Measurements from ENCODE around the gene RIN2.
"Not testable (repeated sequence)": the region's sequence is repeated elsewhere in the genome, so short reads cannot be mapped to it uniquely, and the experiment has no call there.

Gene RIN2

GRCh38 chr20:19740512-19740911 lies 17.5 kb upstream of the RIN2 start:
- no peak for DNase-seq

DNA sequence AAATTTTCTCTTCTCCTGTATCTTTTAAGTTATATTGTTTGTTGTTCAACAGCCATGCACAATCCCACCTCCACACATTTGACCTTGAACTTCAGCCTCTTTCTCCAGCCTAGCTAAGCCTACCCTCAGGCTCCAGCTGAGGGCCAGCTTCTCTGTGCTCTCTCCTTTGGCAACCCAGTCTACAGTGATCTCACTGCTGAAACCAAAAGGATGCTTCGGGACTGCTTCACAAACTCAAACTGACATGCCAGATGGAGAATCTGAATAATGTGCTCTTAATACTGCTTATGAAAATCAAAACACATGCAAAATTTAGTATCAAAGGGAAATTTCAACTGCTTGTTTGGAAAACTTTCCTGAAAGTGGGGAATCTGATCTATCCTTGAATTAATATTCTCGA lies 16.1 kb upstream of the RIN2 start:
- peak in 1 of 2 experiments; percentile 24 for DNase-seq

- DNase-seq = no peak
Observed at GRCh38 chr20:19742974-19743639, 15.0 kb upstream of the RIN2 start.

DNA sequence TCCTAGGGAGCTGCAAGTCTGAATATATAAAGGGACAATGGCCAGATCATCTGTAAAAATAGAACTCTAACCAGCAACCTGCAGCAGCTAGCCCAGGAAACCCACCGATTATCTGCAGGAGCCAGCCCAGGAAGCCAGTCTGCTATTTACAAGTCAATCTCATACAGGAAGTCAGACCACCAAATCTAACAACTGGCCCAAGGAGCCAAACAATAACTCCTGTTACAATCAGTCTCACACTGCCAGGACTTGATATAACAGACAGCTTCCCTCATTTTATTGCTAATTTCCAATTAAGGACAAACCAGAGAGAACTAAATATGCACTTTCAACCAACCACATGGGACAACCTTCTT lies 14.4 kb upstream of the RIN2 start:
- no peak for DNase-seq

DNA sequence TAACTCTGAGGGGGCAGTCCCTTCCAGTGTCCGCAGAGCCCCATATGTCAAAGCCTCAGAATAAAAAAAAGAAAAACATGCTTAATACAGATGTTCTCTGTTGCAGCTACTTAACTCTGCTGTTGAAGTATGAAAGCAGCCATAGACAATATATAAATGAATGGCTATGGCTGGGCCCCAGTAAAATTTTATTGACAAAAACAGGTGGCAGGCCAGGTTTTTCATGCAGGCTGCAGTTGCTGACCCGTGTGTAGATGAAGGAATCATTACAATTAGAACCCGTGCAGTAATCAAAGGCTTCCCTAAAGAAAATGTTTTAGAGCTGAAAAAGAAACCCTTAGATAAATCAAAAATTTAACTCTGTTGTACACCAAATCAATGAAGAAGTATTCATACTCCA lies 13.0 kb upstream of the RIN2 start:
- no peak for DNase-seq

DNA sequence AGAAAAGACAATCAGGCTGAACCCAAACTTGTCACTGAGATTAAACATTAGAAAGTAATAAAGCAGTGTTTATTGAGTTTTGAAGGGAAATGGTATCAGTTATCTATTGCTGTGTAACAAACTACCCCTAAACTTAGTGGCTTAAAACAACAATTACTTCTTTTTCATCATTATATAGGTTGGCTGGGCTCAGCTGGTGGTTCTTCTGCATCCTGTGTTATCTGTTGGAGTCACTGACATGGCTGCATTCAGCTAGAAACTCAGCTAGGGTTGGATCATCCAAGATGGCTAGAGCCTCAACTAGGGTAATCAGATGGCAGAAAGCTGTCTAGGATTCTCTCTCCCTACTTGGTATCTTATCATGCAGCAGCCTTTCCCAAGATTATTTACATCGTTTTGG lies 12.5 kb upstream of the RIN2 start:
- no peak for DNase-seq

DNA sequence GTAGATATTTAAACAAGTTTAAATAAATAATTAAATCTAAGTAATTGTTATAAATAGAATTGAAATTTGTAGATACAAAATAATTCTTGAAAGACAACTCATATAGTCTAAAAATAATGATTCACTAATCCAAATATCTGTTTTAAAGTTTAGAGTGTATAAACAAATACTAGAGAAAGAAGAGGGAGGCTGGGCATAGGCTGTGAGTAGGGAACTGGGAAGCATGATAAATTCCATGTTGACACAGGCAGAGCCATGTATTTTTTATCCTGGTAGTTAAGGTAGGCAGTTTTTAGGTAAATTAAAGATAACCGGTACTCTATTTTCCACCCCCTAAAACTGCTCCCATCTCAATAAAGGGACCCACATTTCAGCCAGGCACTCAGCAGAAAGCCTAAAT lies 11.7 kb upstream of the RIN2 start:
- DNase-seq = no peak

GRCh38 chr20:19747903-19748302 lies 10.2 kb upstream of the RIN2 start:
- no peak for DNase-seq

DNA sequence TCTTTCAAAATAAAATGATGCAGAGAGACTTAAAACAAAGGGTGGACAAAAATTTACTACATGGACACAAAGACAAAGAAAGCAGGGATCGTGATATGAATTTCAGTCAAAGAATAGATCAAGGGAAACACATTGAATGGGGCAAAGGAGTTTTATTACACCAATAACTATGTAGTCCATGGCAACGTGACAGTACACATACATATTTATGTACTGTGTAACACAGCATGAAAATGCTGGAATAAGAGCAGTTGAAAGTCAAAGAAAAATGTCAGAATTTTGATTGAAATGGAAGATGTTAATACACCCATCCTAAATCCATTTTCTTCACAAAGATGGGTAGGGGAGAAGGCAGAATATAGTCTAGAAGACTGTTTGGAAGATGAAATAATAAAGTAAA lies 9.4 kb upstream of the RIN2 start:
- no peak for DNase-seq

DNA sequence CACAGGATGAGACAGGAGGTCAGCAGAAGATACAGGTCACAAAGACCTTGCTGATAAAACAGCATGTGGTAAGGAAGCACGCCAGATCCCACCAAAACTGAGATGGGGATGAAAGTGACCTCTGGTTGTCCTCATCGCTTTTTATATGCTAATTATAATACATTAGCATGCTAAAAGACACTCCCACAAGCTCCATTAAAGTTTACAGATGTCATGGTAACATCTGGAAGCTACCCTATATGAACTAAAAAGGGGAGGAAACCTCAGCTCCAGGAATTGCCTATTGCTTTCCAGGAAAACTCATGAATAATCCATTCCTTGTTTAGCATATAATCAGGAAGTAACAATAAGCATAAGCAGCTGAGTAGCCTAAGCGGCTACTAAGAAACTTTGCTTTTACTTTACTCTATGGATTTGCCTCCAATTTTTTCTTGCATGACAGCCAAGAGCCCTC lies 8.4 kb upstream of the RIN2 start:
- no peak for DNase-seq

DNA sequence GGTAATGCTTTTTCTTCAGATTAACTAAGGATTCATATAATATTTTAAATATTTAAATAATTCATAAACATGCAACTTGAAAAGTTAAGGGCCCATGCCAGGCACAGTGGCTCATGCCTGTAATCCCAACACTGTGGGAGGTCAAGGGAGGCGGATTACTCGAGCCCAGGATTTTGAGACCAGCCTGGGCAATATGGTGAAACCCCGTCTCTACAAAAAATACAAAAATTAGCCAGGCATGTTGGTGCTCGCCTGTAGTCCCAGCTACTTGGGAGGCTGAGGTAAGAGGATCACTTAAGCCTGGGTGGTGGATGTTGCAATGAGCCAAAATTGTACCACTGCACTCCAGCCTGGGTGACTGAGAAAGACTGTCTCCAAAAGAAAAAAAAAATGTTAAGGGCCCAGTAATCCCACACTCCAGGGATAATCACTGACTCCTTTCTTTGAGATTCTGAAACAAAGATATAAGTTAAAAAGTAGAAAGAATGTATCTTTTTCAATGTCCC lies 7.9 kb upstream of the RIN2 start:
- DNase-seq = peak; percentile 32 to 81

DNA sequence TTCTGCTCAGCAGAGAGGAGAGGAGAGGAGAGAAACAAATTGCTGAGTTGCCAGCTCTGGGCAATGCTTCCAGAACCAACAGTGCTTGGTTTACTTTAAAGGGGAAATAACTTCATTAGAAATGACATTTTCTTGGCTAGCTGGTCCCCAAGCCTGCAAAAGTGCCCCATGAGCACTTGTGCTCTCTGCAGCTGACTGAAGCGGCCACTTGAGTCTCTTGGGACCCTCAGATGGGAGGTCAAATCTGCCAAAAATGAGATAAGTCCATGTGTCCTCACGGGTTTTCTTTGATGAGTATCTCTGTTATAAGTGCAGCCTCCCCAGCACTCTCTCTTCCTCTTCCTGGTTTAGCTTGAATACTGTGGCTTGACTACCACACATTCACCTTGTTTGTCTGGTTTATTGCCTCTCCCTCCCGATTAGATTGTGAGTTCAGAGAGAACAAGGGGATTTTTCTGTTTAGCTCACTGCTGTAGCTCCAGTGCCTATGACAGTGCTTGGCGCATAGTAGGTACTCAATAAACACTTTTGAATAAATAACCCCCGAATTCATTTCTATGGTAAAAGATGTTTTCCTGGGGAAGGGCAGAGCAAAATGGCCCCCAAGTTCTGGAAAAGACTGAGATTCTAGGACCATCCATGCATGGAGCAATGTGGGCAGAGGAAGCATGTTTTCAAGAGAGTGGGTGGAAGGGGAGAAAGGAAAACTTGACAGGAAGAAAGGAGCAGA lies 7.0 kb upstream of the RIN2 start:
- peak in 1 of 2 experiments; percentile 71 for DNase-seq

DNA sequence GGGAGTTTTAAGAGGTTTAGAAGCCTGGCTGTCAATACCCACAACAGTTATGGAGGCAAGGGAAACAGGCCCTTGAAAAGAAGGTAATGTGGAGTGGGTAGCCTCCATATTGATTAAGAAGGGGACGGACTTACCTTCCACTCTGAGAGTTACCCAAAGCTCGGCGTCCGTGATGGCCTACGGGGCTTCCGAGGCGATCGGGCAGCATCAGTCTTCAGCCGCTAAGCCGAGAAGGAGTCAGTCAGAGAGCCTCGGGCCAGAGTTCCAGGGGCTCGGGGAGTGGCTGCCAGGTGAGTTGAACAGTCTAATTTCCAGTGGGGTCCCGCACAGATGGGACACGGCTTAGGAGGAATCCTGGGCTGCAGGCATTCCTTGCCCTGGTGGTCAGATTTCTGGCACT lies 3.9 kb upstream of the RIN2 start:
- not testable (repeated sequence) for DNase-seq

- no peak for DNase-seq
Observed at GRCh38 chr20:19756761-19757486, 1.1 kb upstream of the RIN2 start.

DNA sequence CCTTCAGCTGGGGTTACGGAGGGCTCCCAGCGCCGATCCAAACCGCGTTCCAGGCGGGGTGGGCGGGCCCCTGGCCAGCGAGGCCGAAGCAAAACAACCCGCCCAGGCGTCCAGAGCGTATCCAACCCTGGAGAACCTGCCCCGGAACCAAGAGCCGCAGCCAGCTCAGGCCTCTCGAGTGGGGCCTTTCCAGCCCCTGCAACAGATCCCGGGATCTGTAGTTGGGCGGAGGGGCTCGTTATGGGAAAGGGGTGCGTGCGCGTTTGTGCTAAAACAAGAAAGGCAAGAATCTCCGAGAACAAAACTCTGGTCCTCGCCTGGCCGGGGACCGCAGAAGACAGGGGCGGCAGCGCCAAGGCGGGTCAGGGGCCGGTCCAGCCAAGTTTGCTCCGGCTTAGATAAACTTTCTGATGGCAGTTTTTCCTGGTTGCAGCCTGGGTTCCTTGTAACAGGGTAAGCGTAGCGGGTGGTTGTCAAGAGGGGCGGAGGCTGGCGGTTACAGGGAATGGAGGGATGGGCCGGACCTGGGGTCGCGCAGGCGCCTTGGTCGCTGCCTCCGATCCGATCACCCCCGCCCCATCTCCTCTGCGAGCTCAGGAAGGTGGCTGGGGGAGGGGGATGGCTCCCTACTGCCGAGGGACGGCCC lies 448 bp upstream of the RIN2 start:
- DNase-seq = peak in 1 of 2 experiments; percentile 66

GRCh38 chr20:19758501-19759331 lies 658 bp downstream of the RIN2 start:
- DNase-seq = peak in 1 of 2 experiments; percentile 41

- no peak for DNase-seq
Observed at GRCh38 chr20:19760371-19760721, 2.3 kb downstream of the RIN2 start.

DNA sequence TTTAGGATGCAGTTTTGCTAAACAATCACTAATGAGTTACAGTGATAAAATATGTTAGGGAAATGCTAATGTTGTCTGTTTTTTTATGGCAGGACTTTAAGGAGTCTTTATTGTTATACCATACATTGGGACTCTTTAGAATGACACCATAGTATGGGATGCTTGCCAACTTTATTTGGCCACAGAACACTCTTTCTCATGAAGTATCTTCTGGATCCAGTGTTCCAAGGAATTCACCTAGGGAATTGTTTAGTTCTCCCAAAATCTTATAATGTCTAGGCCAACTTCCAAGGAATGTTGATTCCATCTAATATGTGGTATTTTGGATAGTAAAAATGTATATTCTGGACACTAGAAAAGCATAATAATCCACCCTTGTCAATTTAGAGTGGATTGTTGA lies 3.3 kb downstream of the RIN2 start:
- DNase-seq = peak in 1 of 2 experiments; percentile 47

GRCh38 chr20:19761841-19762240 lies 3.8 kb downstream of the RIN2 start:
- DNase-seq = no peak

DNA sequence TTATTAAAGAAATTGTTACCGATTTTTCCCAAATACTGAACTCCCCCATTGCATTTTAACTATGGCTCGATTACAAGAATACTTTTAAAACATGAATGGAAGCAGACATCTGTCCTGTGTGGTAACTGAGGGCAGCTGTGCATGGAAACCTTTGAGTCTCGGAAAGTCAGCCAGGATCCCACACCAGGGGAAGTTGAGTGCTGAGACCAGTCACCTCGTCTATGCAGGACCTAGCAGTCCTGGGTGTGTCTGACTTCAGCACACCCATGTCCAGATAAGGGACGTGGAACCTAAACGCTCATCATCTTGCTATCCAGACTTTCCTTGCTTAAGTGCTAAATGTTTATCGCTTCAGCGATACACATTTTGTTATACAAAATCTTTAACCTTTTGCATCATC lies 6.1 kb downstream of the RIN2 start:
- no peak for DNase-seq

GRCh38 chr20:19765266-19765665 lies 7.2 kb downstream of the RIN2 start:
- no peak for DNase-seq

DNA sequence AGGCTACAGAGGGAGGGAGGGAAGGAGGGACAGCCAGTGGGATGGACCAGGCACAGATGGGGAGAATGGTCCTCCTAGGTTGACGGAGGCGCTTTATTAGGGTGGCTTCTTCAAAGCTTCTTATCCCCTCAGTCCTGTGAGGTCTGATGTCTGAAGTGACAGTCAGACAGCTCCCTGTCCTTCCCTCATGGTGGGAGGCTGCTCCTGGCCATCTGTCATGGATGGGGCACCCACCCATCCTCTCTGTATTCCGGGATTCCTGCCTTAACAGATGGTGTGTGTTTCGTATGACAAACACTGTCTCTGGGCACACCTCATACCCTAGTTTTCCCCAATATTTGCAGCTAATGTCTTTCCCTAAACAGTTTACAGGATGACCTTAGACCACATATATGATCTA lies 7.9 kb downstream of the RIN2 start:
- peak in 1 of 2 experiments; percentile 38 for DNase-seq
